NCI-H2029 treated with DMSO at 0.1 percent for 48 hours (cell line): ENCODE measurements around the gene RHOXF2B.
"Not testable (repeated sequence)": the region's sequence is repeated elsewhere in the genome, so short reads cannot be mapped to it uniquely, and the experiment has no call there.

Experiments used
- DNase-seq: peaks from one replicate; lab custom pipeline; 2025; lab: John Stamatoyannopoulos, UW

RHOXF2B gene

GRCh38 chrX:120077590-120077989, at the start of gene RHOXF2B:
Gene RHOXF2B (minus strand): TSS chrX:120077690. CDS start chrX:120077552, 138 bp downstream.
- DNase-seq = not testable (repeated sequence)

DNA sequence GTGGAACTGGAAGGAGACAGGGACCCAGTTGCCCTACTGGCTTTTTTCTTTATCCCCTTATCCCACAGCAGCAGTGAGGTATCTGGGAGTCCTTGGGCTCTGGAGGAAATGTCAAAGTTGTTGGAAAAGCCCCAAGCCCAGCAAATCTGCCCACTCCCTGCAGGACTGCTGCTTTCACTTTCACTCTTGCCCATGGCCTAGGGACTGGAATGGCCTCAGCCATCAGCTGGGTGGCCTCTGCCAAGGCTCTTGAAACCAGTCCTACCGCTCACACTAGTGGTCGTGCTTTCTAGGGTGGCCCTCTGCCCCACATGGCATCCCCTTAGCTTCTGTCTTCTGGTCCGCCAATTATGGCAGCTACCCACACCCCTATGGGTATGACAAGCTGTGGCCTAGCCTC, 48.0 kb upstream of the RHOXF2B start:
- DNase-seq = peak; percentile 8

DNA sequence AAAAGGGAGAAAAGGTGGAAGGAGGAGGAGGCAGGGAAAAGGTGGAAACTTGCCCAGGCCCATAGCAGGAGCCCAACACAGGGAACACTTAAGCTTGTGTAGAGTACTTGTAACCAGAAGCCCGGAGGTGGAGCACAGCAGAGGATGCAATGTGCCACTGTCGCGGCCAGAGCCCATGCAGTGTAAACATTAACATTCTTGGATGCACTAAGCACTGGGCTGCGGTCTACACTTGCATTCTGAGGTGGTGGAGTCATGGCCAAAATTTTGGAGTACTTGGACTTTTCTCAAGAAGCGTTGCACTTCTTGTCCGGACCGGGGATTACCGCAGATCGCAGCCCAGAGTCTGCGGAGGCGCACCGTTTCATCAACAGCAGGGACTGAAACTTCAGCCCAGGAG, 42.7 kb upstream of the RHOXF2B start:
- DNase-seq = peak; percentile 2

DNA sequence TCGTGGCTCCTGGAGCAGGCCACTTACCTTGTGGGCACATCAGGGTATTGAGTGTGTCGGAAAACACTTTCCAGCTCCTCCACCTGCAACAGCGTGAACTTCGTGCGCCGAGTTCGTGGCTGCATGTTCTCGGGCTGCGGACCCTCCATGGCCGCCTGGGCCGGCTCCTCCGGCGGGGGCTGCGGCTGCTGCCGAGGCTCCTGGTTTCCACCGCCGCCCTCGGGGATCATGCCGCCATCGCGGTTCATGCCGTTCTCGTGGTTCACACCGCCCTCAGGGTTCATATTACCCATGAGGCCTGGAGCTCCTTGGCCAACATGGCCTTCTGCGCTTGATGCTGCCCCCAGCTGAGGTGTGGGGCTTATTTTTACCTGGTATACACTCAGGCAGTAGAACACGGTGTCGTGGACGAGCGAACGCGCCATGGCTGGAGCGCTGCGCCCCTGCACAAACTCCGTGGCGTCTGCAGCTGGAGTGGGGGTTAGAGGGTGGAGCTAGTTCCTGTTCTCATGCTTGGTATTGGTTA, 38.0 kb upstream of the RHOXF2B start, which contains the start of gene RHOXF1:
Gene RHOXF1, minus strand, starts transcription at position 476 of the 526 bp plus-strand sequence. Its CDS starts 51 bp downstream, at position 425.
- no peak for DNase-seq

- DNase-seq = no peak
These were observed 34.1 kb upstream of the RHOXF2B start for GRCh38 chrX:120111611-120112010.

DNA sequence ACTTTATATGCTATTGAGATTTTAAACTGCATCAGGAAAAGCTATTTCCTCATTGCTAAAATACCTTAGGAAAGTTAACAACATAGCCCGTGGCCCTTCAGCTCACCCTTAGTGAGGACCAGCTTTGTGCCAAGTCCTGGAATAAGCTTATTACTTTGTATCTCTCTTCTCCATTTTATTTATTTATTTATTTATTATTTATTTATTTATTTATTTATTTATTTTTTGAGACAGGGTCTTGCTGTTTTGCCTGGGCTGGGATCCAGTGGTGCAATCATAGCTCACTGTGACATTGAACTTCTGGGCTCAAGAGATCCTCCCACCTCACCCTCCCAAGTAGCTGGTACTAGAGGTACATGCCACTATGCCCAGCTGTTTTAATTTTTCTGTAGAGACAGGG, 31.9 kb upstream of the RHOXF2B start:
- no peak for DNase-seq

DNA sequence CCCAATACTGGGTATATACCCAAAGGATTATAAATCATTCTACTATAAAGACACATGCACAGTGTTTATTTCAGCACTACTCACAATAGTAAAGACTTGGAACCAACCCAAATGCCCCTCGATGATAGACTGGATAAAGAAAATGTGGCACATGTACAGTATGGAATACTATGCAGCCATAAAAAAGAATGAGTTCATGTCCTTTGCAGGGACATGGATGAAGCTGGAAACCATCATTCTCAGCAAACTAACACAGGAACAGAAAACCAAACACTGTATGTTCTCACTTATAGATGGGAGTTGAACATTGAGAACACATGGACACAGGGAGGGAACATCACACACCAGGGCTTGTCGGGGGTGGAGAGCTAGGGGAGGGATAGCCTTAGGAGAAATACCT, 27.2 kb upstream of the RHOXF2B start:
- not testable (repeated sequence) for DNase-seq

GRCh38 chrX:120101057-120101456, 23.6 kb upstream of the RHOXF2B start:
- DNase-seq = not testable (repeated sequence)

- no peak for DNase-seq
These were observed 12.7 kb upstream of the RHOXF2B start for GRCh38 chrX:120090208-120090607.

- DNase-seq = no peak
These were observed 10.0 kb upstream of the RHOXF2B start for GRCh38 chrX:120087289-120088017.

- DNase-seq = not testable (repeated sequence)
These were observed 8.2 kb upstream of the RHOXF2B start for GRCh38 chrX:120085553-120086185.

DNA sequence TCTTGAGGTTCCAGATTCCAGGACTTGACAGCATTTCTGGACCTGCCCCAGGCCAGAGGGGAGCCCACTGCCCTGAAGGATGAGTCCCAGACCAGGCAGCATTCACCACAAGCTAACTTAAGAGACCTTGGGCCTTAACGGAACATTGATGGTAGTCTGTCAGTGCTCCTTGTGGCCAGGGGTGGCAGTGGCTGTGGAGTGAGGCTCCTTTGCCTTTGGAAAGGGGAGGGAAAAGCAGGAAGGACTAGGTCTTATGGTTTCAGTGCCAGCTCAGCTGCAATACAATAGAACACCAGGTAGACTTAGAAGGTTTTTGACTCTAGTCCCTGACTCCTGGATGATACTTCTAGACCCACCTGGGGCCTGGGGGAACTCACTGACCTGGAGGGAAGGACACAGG, 11.3 kb downstream of the RHOXF2B start:
- DNase-seq = not testable (repeated sequence)

DNA sequence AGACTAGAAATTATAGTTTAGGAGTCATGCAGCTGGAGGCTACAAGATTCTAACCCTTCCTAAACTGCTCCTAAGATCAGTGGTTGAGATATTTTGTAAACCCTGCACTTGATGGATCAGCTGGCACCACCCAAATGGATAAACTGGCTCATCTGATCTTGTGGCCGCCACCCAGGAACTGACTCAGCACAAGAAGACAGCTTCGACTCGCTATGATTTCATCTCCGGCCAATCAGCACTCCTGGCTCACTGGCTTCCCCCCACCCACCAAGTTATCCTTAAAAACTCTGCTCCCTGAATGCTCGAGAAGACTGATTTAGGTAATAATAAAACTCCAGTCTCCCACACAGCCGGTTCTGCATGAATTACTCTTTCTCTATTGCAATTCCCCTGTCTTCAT, 34.8 kb downstream of the RHOXF2B start:
- DNase-seq = not testable (repeated sequence)

DNA sequence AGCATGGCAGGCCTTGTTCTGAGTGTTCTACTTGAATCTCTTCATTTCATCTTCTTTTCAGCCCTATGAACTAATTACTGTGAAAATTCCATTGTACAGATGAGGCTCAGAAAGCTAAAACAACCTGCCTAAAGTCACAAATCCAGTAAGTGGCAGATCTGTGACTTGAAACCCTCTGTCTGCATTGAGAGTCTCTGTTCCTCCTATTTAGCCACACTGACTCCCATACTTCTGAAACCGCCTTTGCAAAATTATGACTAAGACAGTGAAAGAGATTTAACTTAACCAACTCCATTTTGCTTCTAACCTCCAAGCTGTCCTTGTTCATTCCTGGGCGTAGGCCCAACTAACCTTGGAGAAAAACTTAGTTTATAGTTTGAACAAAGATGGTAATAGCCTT, 35.2 kb downstream of the RHOXF2B start:
- not testable (repeated sequence) for DNase-seq

- DNase-seq = not testable (repeated sequence)
These were observed 37.3 kb downstream of the RHOXF2B start for GRCh38 chrX:120040176-120040575.

DNA sequence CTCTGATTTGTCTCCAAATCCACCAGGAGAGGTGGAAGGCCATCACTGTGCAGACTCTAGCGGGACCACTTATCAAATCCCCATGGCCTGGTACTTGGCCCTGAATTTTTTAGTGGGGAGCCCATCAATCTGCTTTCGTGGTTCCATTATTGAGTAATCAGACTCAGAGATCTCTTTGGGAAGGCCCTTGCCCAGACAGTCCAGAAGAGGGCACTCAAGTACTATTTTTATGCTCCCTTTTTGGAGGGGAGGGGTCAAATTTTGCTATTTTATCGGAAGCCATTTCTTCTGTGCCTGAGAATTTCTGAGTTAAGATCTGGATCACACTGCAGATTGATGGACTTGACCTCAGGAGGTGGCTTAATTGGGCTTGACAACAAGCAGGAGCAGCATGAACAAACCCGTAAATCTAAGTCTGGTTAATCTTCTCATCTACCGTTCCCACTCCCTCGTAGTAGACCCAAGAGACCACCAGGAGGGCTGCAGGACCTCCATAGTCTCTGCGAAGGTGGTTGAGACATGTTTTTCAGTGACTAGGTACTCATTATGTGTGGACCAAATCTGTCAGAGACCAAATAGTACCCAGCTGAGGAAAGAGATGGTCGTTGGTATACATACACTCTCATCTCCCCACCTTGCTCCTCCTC, 38.3 kb downstream of the RHOXF2B start:
- not testable (repeated sequence) for DNase-seq

DNA sequence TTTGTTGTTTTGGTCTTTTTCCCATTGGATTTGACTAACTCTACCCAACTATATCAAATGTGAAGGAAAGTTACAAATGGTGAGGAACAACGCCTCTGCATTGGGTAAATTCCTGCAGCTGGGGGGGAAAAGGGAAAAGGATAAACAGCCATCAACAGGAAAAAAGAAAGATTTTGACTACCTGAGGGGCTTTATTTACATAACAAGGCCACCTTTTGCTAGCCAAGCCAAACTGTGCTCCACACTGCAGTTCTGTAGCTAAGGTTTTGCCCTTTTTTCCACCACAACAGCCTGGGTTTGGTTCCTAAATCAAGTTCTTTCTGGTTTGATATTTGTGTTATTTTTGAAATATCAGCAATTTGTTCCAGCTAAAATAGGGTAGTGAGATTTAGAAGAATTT, 40.8 kb downstream of the RHOXF2B start:
- DNase-seq = no peak

DNA sequence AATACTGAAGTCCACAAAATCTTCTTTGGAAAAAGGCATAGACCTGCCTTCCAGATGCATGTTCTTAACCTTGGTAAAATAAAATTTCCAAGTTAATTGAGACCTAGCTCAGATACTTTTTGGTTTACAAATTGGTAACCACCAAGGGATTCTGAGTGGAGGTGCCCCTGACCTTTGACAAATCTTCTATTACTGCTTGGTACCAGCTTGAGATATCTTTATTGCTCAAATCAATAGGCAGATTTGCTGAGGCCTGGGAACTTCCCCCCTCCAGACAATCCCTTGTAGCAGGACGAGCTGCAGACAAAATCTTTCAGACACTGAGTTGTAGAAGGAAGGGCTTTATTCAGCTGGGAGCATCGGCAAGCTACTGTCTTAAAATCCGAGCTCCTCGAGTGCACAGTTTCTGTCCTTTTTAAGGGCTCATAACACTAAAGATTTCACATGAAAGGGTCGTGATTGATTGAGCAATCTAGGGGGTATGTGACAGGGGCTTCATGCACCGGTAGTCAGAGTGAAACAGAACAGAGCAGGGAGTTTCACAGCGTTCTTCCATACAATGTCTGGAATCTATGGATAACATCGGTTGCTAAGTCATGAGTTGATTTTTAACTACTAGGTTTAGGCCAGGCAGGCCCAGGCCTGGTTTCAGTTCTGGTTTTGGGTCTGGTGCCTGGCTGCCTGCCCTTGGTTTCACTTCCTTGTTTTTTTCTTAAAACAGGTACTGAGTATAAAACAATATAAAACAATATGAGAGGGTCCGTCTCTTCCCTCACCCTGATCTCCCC, 41.8 kb downstream of the RHOXF2B start:
- DNase-seq = not testable (repeated sequence)

GRCh38 chrX:120029354-120029753, 48.1 kb downstream of the RHOXF2B start:
- no peak for DNase-seq

- DNase-seq = peak; percentile 23
These were observed 54.2 kb downstream of the RHOXF2B start for GRCh38 chrX:120023259-120023658.

- no peak for DNase-seq
These were observed 54.7 kb downstream of the RHOXF2B start for GRCh38 chrX:120022763-120023162.
